OCI-LY1 (cell line): ENCODE data around the gene RAI2.

ENCODE experiments used
- H2AFZ ChIP-seq: fragments of 200-600 bp; sonication (generic), shearing (Covaris generic); 2 replicates; pipeline ENCODE4 v1.6.0; 2014; ENCODE audit warnings: antibody characterized with exemption, mild to moderate bottlenecking, low read length
- H3F3A ChIP-seq: fragments of 200-600 bp; sonication (generic), shearing (Covaris generic); 2 replicates; pipeline ENCODE4 v1.6.0; 2014; ENCODE audit warnings: mild to moderate bottlenecking, antibody characterized with exemption, low read length, moderate library complexity; ENCODE audit not compliant: insufficient read depth
- H3K27ac ChIP-seq: fragments of 200-600 bp; sonication (generic); 2 replicates; pipeline ENCODE4 v1.5.1; 2014; ENCODE audit warnings: low read length, mixed run types, mild to moderate bottlenecking, low read depth; ENCODE audit not compliant: poor library complexity, severe bottlenecking
- H3K27me3 ChIP-seq: fragments of 200-600 bp; sonication (generic); 2 replicates; pipeline ENCODE4 v1.6.0; 2014; ENCODE audit warnings: antibody characterized with exemption, mild to moderate bottlenecking, low read length, moderate library complexity; ENCODE audit not compliant: insufficient read depth
- H3K36me3 ChIP-seq: fragments of 200-600 bp; sonication (generic); 2 replicates; pipeline ENCODE4 v1.6.1; 2014; ENCODE audit warnings: mild to moderate bottlenecking, antibody characterized with exemption, low read length, moderate library complexity, mixed read lengths; ENCODE audit not compliant: insufficient read depth
- H3K4me1 ChIP-seq: fragments of 200-600 bp; sonication (generic); 2 replicates; pipeline ENCODE4 v1.5.1; 2014; ENCODE audit warnings: mild to moderate bottlenecking, low read length, moderate library complexity; ENCODE audit not compliant: insufficient read depth, severe bottlenecking
- H3K4me2 ChIP-seq: fragments of 200-600 bp; sonication (generic), shearing (Covaris generic); 2 replicates; pipeline ENCODE4 v1.6.1; 2014; ENCODE audit warnings: low read length
- H3K4me3 ChIP-seq: fragments of 200-600 bp; sonication (generic); 2 replicates; pipeline ENCODE4 v1.5.1; 2014; ENCODE audit warnings: low read length, low read depth, mild to moderate bottlenecking, mixed read lengths; ENCODE audit not compliant: poor library complexity, severe bottlenecking
- H3K79me2 ChIP-seq: fragments of 200-600 bp; shearing (Covaris generic); 2 replicates; pipeline ENCODE4 v1.6.1; 2016; ENCODE audit warnings: mixed run types, low read length, mixed read lengths; ENCODE audit not compliant: insufficient read depth
- H3K9ac ChIP-seq: fragments of 200-600 bp; sonication (generic), shearing (Covaris generic); 2 replicates; pipeline ENCODE4 v1.6.1; 2014; ENCODE audit warnings: mild to moderate bottlenecking, low read length, mixed read lengths
- H3K9me2 ChIP-seq: fragments of 200-600 bp; sonication (generic), shearing (Covaris generic); 2 replicates; pipeline ENCODE4 v1.6.1; 2014; ENCODE audit warnings: low read depth, mild to moderate bottlenecking, low read length, mixed read lengths
- H3K9me3 ChIP-seq: fragments of 200-600 bp; shearing (Covaris generic); 2 replicates; pipeline ENCODE4 v1.6.1; 2014; ENCODE audit warnings: low read length, mixed read lengths
- H4K20me1 ChIP-seq: fragments of 200-600 bp; sonication (generic), shearing (Covaris generic); 2 replicates; pipeline ENCODE4 v1.6.0; 2016; ENCODE audit warnings: mild to moderate bottlenecking, low read length; ENCODE audit not compliant: insufficient read depth
- CTCF ChIP-seq: fragments of 200-600 bp; sonication (generic), shearing (Covaris generic); IDR thresholded peaks from 2 replicates; pipeline ENCODE4 v1.5.1; 2017; ENCODE audit warnings: mild to moderate bottlenecking, antibody characterized with exemption, low read length, moderate library complexity, mixed read lengths
- EZH2 ChIP-seq: fragments of 200-600 bp; sonication (generic), shearing (Covaris generic); IDR thresholded peaks from 2 replicates; pipeline ENCODE4 v1.8.0; 2017; ENCODE audit warnings: borderline replicate concordance, mixed run types, mild to moderate bottlenecking, antibody characterized with exemption, low read length, moderate library complexity, mixed read lengths

RAI2 gene

GRCh38 chrX:17798921-17799320 is 62.2 kb downstream of the RAI2 start:
- H3K36me3 ChIP-seq: no peaks in the 10 kb centered on the region
- no peaks in the 10 kb centered on the region for H3K79me2 ChIP-seq
- no peak overlapping the region for H3K27ac ChIP-seq
- H3K9me3 ChIP-seq: no peaks in the 10 kb centered on the region
- no peak overlapping the region for H3K4me2 ChIP-seq
- no peaks in the 10 kb centered on the region for H3K9me2 ChIP-seq
- H3K27me3 ChIP-seq: no peaks in the 10 kb centered on the region
- H4K20me1 ChIP-seq: no peaks in the 10 kb centered on the region
- no peaks in the 10 kb centered on the region for H3F3A ChIP-seq
- no peaks in the 10 kb centered on the region for H3K4me1 ChIP-seq
- no peak overlapping the region for H2AFZ ChIP-seq
- no peak overlapping the region for H3K9ac ChIP-seq
- no peak overlapping the region for H3K4me3 ChIP-seq
- TF ChIP-seq CTCF: no peak
- no peak for TF ChIP-seq EZH2

- Histone ChIP-seq H3K4me2 (no peak overlapping the region), H3K4me3 (no peak overlapping the region), H3K36me3 (no peaks in the 10 kb centered on the region), H3K79me2 (no peaks in the 10 kb centered on the region), H3K9ac (no peak overlapping the region), H3K9me2 (no peaks in the 10 kb centered on the region), H3K4me1 (no peaks in the 10 kb centered on the region), H3K27ac (no peak overlapping the region), H3F3A (no peaks in the 10 kb centered on the region), H3K9me3 (no peaks in the 10 kb centered on the region), H2AFZ (no peak overlapping the region), H4K20me1 (no peaks in the 10 kb centered on the region), H3K27me3 (no peaks in the 10 kb centered on the region)
- no peak for TF ChIP-seq CTCF
- no peak for TF ChIP-seq EZH2
Measured at GRCh38 chrX:17792826-17793225, 68.3 kb downstream of the RAI2 start.

GRCh38 chrX:17788956-17789562 is 72.0 kb downstream of the RAI2 start:
- H3K9me2 ChIP-seq: no peaks in the 10 kb centered on the region

More at GRCh38 chrX:17788956-17789562, 72.0 kb downstream of the RAI2 start:
- H3K4me3 ChIP-seq: no peak overlapping the region
- H3K9ac ChIP-seq: no peak overlapping the region
- H3K4me1 ChIP-seq: no peaks in the 10 kb centered on the region
- no peak overlapping the region for H3K27ac ChIP-seq
- H3K4me2 ChIP-seq: no peak overlapping the region
- H3F3A ChIP-seq: no peaks in the 10 kb centered on the region
- no peaks in the 10 kb centered on the region for H3K36me3 ChIP-seq
- no peaks in the 10 kb centered on the region for H3K79me2 ChIP-seq
- H4K20me1 ChIP-seq: no peaks in the 10 kb centered on the region
- no peak for TF ChIP-seq EZH2
- TF ChIP-seq CTCF: no peak
- H3K9me3 ChIP-seq: no peaks in the 10 kb centered on the region
- H3K27me3 ChIP-seq: no peaks in the 10 kb centered on the region
- no peak overlapping the region for H2AFZ ChIP-seq
